MM.1S (cell line): ENCODE data around the gene SLC6A20.

Source experiments
- DNase-seq: peaks from one replicate; pipeline ENCODE4 v3.0.0-alpha.2; 2015
- H2AFZ ChIP-seq: fragments of 300-600 bp; sonication (generic); 2 replicates; pipeline ENCODE4 v1.6.0; 2016; ENCODE audit warnings: antibody characterized with exemption, low read length
- H3F3A ChIP-seq: fragments of 300-600 bp; sonication (generic); 2 replicates; pipeline ENCODE4 v1.6.1; 2016; ENCODE audit warnings: mild to moderate bottlenecking, antibody characterized with exemption, low read length, moderate library complexity, mixed read lengths; ENCODE audit not compliant: insufficient read depth
- H3K27ac ChIP-seq: fragments of 300-600 bp; sonication (generic); 2 replicates; pipeline ENCODE4 v1.5.1; 2016; ENCODE audit warnings: mild to moderate bottlenecking, low read length
- H3K27me3 ChIP-seq: fragments of 300-600 bp; sonication (generic); replicated peaks from 2 replicates; pipeline ENCODE4 v1.6.0; 2016; ENCODE audit warnings: low read length; ENCODE audit not compliant: insufficient read depth
- H3K36me3 ChIP-seq: fragments of 300-600 bp; sonication (generic); replicated peaks from 2 replicates; pipeline ENCODE4 v1.6.1; 2016; ENCODE audit warnings: mild to moderate bottlenecking, low read length, mixed read lengths; ENCODE audit not compliant: insufficient read depth
- H3K4me1 ChIP-seq: fragments of 300-600 bp; sonication (generic); 2 replicates; pipeline ENCODE4 v1.6.1; 2016; ENCODE audit warnings: low read length, mixed read lengths
- H3K4me2 ChIP-seq: fragments of 300-600 bp; sonication (generic); 2 replicates; pipeline ENCODE4 v1.6.0; 2016; ENCODE audit warnings: low read depth, low read length
- H3K4me3 ChIP-seq: fragments of 300-600 bp; sonication (generic); 2 replicates; pipeline ENCODE4 v1.5.1; 2016; ENCODE audit warnings: low read length, mixed read lengths
- H3K79me2 ChIP-seq: fragments of 300-600 bp; sonication (generic); 2 replicates; pipeline ENCODE4 v1.6.1; 2016; ENCODE audit warnings: mixed run types, low read length, mixed read lengths
- H3K9ac ChIP-seq: fragments of 300-600 bp; sonication (generic); 2 replicates; pipeline ENCODE4 v1.6.1; 2016; ENCODE audit warnings: low read length, mixed read lengths
- H3K9me2 ChIP-seq: fragments of 300-600 bp; sonication (generic); replicated peaks from 2 replicates; pipeline ENCODE4 v1.6.1; 2016; ENCODE audit warnings: mild to moderate bottlenecking, low read length, mixed read lengths; ENCODE audit not compliant: insufficient read depth
- H3K9me3 ChIP-seq: fragments of 300-600 bp; sonication (generic); replicated peaks from 2 replicates; pipeline ENCODE4 v1.6.1; 2016; ENCODE audit warnings: mild to moderate bottlenecking, low read length, mixed read lengths; ENCODE audit not compliant: insufficient read depth
- H4K20me1 ChIP-seq: fragments of 300-600 bp; sonication (generic); 2 replicates; pipeline ENCODE4 v1.6.1; 2016; ENCODE audit warnings: mild to moderate bottlenecking, low read length, moderate library complexity, mixed read lengths; ENCODE audit not compliant: insufficient read depth
- CTCF ChIP-seq: fragments of 300-600 bp; sonication (generic); IDR thresholded peaks from 2 replicates; pipeline ENCODE4 v1.5.1; 2016; ENCODE audit warnings: antibody characterized with exemption, low read length, mixed read lengths
- EZH2 ChIP-seq: fragments of 300-600 bp; sonication (generic); optimal IDR thresholded peaks from 2 replicates; pipeline ENCODE3; 2017; ENCODE audit warnings: low read depth, mild to moderate bottlenecking, antibody characterized with exemption, low read length, mixed read lengths
- EZH2phosphoT487 ChIP-seq: fragments of 300-600 bp; sonication (generic); IDR thresholded peaks from 2 replicates; pipeline ENCODE4 v1.6.1; 2018; ENCODE audit warnings: antibody characterized with exemption, low read length

The SLC6A20 gene

DNA sequence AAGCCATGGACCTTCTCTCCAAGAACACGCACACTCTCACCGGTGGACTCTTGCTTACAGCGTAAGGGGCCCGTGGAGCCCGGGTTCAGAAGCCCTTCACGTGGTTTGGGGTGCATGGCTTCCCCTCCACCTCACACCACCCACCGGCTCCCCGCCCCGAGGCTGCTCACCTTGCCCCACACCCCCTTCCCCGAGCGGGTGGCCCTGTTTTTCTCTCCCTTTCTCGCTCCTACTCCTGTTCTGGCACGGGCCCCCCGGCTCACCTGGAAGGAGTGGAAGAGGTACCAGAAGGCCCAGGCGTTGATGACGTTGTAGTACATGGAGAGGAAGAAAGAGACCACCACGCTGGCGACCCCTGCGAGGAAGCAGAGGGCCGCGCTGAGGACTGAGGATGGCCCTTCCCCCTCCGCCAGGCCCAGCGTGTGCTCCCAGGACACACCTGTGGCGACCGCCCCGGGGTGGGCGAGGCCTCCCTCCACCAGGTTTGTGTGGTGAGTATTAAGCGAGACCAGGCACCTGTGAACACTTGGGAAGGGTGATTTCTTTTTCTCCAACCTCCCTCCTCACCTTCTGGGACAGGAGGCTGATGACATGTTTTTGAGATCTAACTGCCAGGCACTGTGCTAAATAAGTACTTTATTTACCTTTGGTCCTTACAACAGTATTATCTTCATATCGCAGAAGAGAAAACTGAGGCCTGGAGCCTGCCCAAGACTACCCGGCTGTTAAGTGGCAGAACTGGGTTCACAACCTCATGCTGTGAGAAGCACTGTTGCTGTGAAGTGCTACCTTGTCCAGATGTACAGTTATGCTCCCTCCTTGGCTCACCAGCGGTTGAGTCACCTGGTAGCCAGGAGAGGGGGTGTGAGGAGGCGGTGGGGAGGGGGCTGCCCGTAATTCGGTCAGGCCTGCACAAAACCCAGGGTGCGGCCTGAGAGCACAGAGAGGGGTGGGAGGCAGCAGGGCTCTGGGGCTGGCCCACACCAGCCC, 16.3 kb downstream of the SLC6A20 start:
- no peak overlapping the region for H3K4me3 ChIP-seq
- TF ChIP-seq EZH2phosphoT487: no peak
- no peak for TF ChIP-seq EZH2
- TF ChIP-seq CTCF: no peak
- H3K9me2 ChIP-seq: no peaks in the 10 kb centered on the region
- DNase-seq: no peak
- no peaks in the 10 kb centered on the region for H4K20me1 ChIP-seq
- H3F3A ChIP-seq: no peaks in the 10 kb centered on the region
- H3K27ac ChIP-seq: no peak overlapping the region
- no peak overlapping the region for H3K9ac ChIP-seq
- no peaks in the 10 kb centered on the region for H3K79me2 ChIP-seq
- no peaks in the 10 kb centered on the region for H3K4me1 ChIP-seq
- H3K9me3 ChIP-seq: no peaks in the 10 kb centered on the region; the same call in 1 of the 2 replicates
- H3K4me2 ChIP-seq: no peak overlapping the region
- H3K36me3 ChIP-seq: no peaks in the 10 kb centered on the region
- no peaks in the 10 kb centered on the region for H3K27me3 ChIP-seq
- no peak overlapping the region for H2AFZ ChIP-seq

- no peak overlapping the region for H3K4me2 ChIP-seq
Observed at GRCh38 chr3:45778761-45779201, 17.6 kb downstream of the SLC6A20 start.

GRCh38 chr3:45777746-45778386, 18.5 kb downstream of the SLC6A20 start:
- DNase-seq: no peak
- H3K36me3 ChIP-seq: no peaks in the 10 kb centered on the region
- no peak overlapping the region for H2AFZ ChIP-seq
- H3K4me1 ChIP-seq: no peaks in the 10 kb centered on the region
- no peak overlapping the region for H3K4me2 ChIP-seq
- H3F3A ChIP-seq: no peaks in the 10 kb centered on the region
- no peak overlapping the region for H3K27ac ChIP-seq
- H3K9ac ChIP-seq: no peak overlapping the region
- no peaks in the 10 kb centered on the region for H3K9me2 ChIP-seq
- no peaks in the 10 kb centered on the region for H3K27me3 ChIP-seq
- H3K4me3 ChIP-seq: no peak overlapping the region
- H3K79me2 ChIP-seq: no peaks in the 10 kb centered on the region
- TF ChIP-seq CTCF: no peak
- TF ChIP-seq EZH2: no peak
- TF ChIP-seq EZH2phosphoT487: no peak
- H4K20me1 ChIP-seq: no peaks in the 10 kb centered on the region
- no peaks in the 10 kb centered on the region for H3K9me3 ChIP-seq

More at GRCh38 chr3:45778761-45779201, 17.6 kb downstream of the SLC6A20 start:
- no peak overlapping the region for H2AFZ ChIP-seq
- H3K36me3 ChIP-seq: no peaks in the 10 kb centered on the region
- H3F3A ChIP-seq: no peaks in the 10 kb centered on the region
- H4K20me1 ChIP-seq: no peaks in the 10 kb centered on the region
- no peak overlapping the region for H3K9ac ChIP-seq
- H3K9me2 ChIP-seq: no peaks in the 10 kb centered on the region
- no peaks in the 10 kb centered on the region for H3K9me3 ChIP-seq
- DNase-seq: no peak
- H3K27ac ChIP-seq: no peak overlapping the region
- TF ChIP-seq CTCF (no peak), EZH2 (no peak), EZH2phosphoT487 (no peak)
- no peaks in the 10 kb centered on the region for H3K4me1 ChIP-seq
- no peaks in the 10 kb centered on the region for H3K79me2 ChIP-seq
- no peak overlapping the region for H3K4me3 ChIP-seq
- no peaks in the 10 kb centered on the region for H3K27me3 ChIP-seq
